ENCODE measurements around the gene TRIP11. TPM values are rescaled to one million over a fixed set of nuclear protein-coding genes. Genes with fewer than 3 reads are reported as not detected.

The TRIP11 gene
- total RNA-seq, 1 experiment from 2014 or later: 37.4 TPM

GRCh38 chr14:92039063-92039718, 668 bp downstream of the TRIP11 start:
- no peaks in the 10 kb centered on the region for H3K27me3 ChIP-seq (ENCODE audit: insufficient read depth, low read length)
- ChIA-PET POLR2A (interaction anchor here (1.5 to 2.0 kb wide), 3 partner anchors 17 to 68 kb away, joined by 6 to 8 read pairs (median 6); partner anchors contain the start of gene ATXN3), RAD21 (ENCODE audit: low non-redundant PET in 1 of 2, low total read pairs in 2 of 2, uncharacterized antibody in 2 of 2, unreplicated experiment in 2 of 2) (no interaction called here), CTCF (interaction anchor here (1.0 kb wide), 1 partner anchor 42 kb away, joined by 3 read pairs; no protein-coding TSS in a partner anchor)
- H3K4me3 ChIP-seq (replicated peaks in 1 of 2; ENCODE audit: low read depth in 1 of 2, low read length in 2 of 2): peak overlapping the region; percentile 83 to 93
- BruUV-seq (replicated peaks): TSS peak; percentile 77
- TF ChIP-seq ZFX (IDR thresholded peaks at IDR 0.05): no peak
- TF ChIP-seq SIN3A (IDR thresholded peaks at IDR 0.05; ENCODE audit: low read depth): 0 out of 2 replicates have a peak, but pooled peaks have one; percentile 3
- H3K36me3 ChIP-seq (ENCODE audit: control insufficient read depth in 1 of 2, insufficient read depth in 2 of 2, low read length in 2 of 2): no peaks in the 10 kb centered on the region
- H3K4me2 ChIP-seq (ENCODE audit: low read length): peak overlapping the region; percentile 99
- peaks cover 64% of the 10 kb centered on the region for H3K79me2 ChIP-seq (ENCODE audit: insufficient read depth, low read length)
- H2AFZ ChIP-seq (ENCODE audit: low read depth, low read length, poor library complexity, severe bottlenecking): peak overlapping the region; percentile 47
- H3K4me1 ChIP-seq (ENCODE audit: control insufficient read depth in 1 of 2, insufficient read depth in 2 of 2, low read length in 2 of 2): peaks cover 12 to 14% of the 10 kb centered on the region in 2 experiments
- no peaks in the 10 kb centered on the region for H3K9me2 ChIP-seq (ENCODE audit: insufficient read depth)
- peak; percentile 69 for ATAC-seq
- H3K9ac ChIP-seq (ENCODE audit: low read length): peak overlapping the region; percentile 87
- peak; percentile 49 for DNase-seq (ENCODE audit: low read depth, low spot score)
- H4K20me1 ChIP-seq (ENCODE audit: insufficient read depth): no peaks in the 10 kb centered on the region
- no peaks in the 10 kb centered on the region for H3K9me3 ChIP-seq (ENCODE audit: control insufficient read depth in 1 of 2, insufficient read depth in 1 of 2, low read depth in 1 of 2, low read length in 2 of 2)
- peak overlapping the region; percentile 94 for H3K27ac ChIP-seq (ENCODE audit: low read depth, low read length)
- intact Hi-C loops (cut with micrococcal nuclease): no loop called here

GRCh38 chr14:92037989-92038388, 1.9 kb downstream of the TRIP11 start:
- no TSS peak for BruUV-seq (replicated peaks)
- TF ChIP-seq ELF1 (IDR thresholded peaks at IDR 0.05; ENCODE audit: borderline replicate concordance, low read depth): no peak
- TF ChIP-seq SRF (IDR thresholded peaks at IDR 0.05; ENCODE audit: low read depth): no peak
- no peak for TF ChIP-seq POLR2A (IDR thresholded peaks at IDR 0.05; ENCODE audit: borderline replicate concordance, extremely low read depth, insufficient read depth, insufficient read length)
- TF ChIP-seq SP1 (IDR thresholded peaks at IDR 0.05; ENCODE audit: low read depth): no peak
- ATAC-seq (no peak), DNase-seq (ENCODE audit: low read depth, low spot score) (no peak)
- Histone ChIP-seq H2AFZ (ENCODE audit: low read depth, low read length, poor library complexity, severe bottlenecking) (no peak overlapping the region), H3K27me3 (ENCODE audit: insufficient read depth, low read length) (no peaks in the 10 kb centered on the region), H4K20me1 (ENCODE audit: insufficient read depth) (no peaks in the 10 kb centered on the region), H3K79me2 (ENCODE audit: insufficient read depth, low read length) (peaks cover 71% of the 10 kb centered on the region), H3K36me3 (ENCODE audit: control insufficient read depth in 1 of 2, insufficient read depth in 2 of 2, low read length in 2 of 2) (no peaks in the 10 kb centered on the region), H3K27ac (ENCODE audit: low read depth, low read length) (no peak overlapping the region), H3K9me2 (ENCODE audit: insufficient read depth) (no peaks in the 10 kb centered on the region), H3K9ac (ENCODE audit: low read length) (no peak overlapping the region), H3K9me3 (ENCODE audit: control insufficient read depth in 1 of 2, insufficient read depth in 1 of 2, low read depth in 1 of 2, low read length in 2 of 2) (no peaks in the 10 kb centered on the region), H3K4me1 (ENCODE audit: control insufficient read depth in 1 of 2, insufficient read depth in 2 of 2, low read length in 2 of 2) (peaks cover 12 to 14% of the 10 kb centered on the region in 2 experiments), H3K4me2 (ENCODE audit: low read length) (peak overlapping the region; percentile 99; the same call in 1 of the 2 replicates), H3K4me3 (replicated peaks in 1 of 2; ENCODE audit: low read depth in 1 of 2, low read length in 2 of 2) (no peak overlapping the region)
- ChIA-PET RAD21 (ENCODE audit: low non-redundant PET in 1 of 2, low total read pairs in 2 of 2, uncharacterized antibody in 2 of 2, unreplicated experiment in 2 of 2) (no interaction called here), POLR2A (no interaction called here), CTCF (no interaction called here)
- intact Hi-C loops (cut with micrococcal nuclease): no loop called here

All from HCT116 (cell line).